ENCODE measurements around the gene ATF4. TPM values are rescaled to one million over a fixed set of nuclear protein-coding genes. Genes with fewer than 3 reads are reported as not detected.

The ATF4 gene
- total and polyA plus RNA-seq, 2 of the 13 experiments (the other 11 are each of a cell fraction or from before 2014, with no cell fraction given): 486 to 1,297 TPM

DNA sequence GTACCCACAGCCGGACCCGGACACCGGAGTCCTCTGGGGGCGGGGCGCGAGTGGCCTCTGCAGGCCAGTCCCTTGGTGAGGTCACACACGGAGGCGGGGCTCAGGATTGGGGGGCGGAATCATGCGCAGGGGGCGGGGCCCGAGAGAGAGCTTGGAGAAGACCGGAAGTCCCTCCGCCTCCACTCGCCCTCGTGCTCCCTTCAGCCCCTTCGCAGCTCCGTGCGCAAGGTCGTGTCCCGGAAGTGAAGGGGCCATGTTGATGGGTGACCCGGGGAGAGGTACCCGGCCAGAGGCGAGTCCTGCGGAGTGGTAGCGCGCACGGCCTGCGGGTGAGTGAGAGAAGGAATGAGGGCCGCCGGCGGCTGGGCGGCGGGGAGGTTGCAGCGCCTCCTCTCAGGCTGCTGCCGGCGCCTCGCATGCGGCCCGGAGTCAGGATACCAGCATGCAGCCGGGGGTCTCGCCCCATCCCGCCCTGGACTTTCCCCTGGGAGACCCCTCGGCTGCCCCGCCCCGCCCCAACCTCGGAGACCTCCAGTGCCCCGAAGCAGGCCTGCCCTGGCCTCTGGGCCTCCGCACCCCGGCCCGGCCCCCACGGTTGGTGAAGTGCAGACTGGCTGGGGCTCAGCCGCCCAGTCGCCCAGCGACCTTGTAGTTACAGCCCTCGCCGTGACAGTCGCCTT, 18.1 kb upstream of the ATF4 start, which contains the start of gene MIEF1 (continued):
- TF ChIP-seq, protein P1, sequence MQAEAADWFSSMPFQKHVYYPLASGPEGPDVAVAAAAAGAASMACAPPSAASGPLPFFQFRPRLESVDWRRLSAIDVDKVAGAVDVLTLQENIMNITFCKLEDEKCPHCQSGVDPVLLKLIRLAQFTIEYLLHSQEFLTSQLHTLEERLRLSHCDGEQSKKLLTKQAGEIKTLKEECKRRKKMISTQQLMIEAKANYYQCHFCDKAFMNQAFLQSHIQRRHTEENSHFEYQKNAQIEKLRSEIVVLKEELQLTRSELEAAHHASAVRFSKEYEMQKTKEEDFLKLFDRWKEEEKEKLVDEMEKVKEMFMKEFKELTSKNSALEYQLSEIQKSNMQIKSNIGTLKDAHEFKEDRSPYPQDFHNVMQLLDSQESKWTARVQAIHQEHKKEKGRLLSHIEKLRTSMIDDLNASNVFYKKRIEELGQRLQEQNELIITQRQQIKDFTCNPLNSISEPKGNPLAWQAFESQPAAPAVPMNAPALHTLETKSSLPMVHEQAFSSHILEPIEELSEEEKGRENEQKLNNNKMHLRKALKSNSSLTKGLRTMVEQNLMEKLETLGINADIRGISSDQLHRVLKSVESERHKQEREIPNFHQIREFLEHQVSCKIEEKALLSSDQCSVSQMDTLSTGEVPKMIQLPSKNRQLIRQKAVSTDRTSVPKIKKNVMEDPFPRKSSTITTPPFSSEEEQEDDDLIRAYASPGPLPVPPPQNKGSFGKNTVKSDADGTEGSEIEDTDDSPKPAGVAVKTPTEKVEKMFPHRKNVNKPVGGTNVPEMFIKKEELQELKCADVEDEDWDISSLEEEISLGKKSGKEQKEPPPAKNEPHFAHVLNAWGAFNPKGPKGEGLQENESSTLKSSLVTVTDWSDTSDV (CRISPR knock-in tag; IDR thresholded peaks at IDR 0.05): no peak
- peak; percentile 94 for TF ChIP-seq YY1 (IDR thresholded peaks at IDR 0.05; ENCODE audit: insufficient read depth, insufficient replicate concordance, low read depth, low read length)
- TF ChIP-seq ZNF234 (CRISPR knock-in tag; conservative IDR thresholded peaks at IDR 0.05): no peak
- TF ChIP-seq ZNF12 (CRISPR knock-in tag; IDR thresholded peaks at IDR 0.05): no peak
- no peak; the same call in 1 of the 2 replicates for TF ChIP-seq BHLHE40 (IDR thresholded peaks at IDR 0.05; ENCODE audit: low read length)
- TF ChIP-seq, protein P2, sequence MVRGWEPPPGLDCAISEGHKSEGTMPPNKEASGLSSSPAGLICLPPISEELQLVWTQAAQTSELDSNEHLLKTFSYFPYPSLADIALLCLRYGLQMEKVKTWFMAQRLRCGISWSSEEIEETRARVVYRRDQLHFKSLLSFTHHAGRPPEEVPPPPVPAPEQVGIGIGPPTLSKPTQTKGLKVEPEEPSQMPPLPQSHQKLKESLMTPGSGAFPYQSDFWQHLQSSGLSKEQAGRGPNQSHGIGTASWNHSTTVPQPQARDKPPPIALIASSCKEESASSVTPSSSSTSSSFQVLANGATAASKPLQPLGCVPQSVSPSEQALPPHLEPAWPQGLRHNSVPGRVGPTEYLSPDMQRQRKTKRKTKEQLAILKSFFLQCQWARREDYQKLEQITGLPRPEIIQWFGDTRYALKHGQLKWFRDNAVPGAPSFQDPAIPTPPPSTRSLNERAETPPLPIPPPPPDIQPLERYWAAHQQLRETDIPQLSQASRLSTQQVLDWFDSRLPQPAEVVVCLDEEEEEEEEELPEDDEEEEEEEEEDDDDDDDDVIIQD (CRISPR knock-in tag; IDR thresholded peaks at IDR 0.05; ENCODE audit: low read depth): 0 out of 2 replicates have a peak, but pooled peaks have one; percentile 42
- TF ChIP-seq, protein P3, sequence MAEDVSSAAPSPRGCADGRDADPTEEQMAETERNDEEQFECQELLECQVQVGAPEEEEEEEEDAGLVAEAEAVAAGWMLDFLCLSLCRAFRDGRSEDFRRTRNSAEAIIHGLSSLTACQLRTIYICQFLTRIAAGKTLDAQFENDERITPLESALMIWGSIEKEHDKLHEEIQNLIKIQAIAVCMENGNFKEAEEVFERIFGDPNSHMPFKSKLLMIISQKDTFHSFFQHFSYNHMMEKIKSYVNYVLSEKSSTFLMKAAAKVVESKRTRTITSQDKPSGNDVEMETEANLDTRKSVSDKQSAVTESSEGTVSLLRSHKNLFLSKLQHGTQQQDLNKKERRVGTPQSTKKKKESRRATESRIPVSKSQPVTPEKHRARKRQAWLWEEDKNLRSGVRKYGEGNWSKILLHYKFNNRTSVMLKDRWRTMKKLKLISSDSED (CRISPR knock-in tag; IDR thresholded peaks at IDR 0.05): no peak
- peak; percentile 87 for TF ChIP-seq KLF6 (CRISPR knock-in tag; IDR thresholded peaks at IDR 0.05)
- no peak for TF ChIP-seq ELF4 (CRISPR knock-in tag; IDR thresholded peaks at IDR 0.05; ENCODE audit: borderline replicate concordance)
- no peak for TF ChIP-seq MLLT10 (CRISPR knock-in tag; IDR thresholded peaks at IDR 0.05)
- 0 out of 2 replicates have a peak, but pooled peaks have one; percentile 5 for TF ChIP-seq HNF4G (IDR thresholded peaks at IDR 0.05; ENCODE audit: borderline replicate concordance, low read depth, low read length)
- no peak for TF ChIP-seq HNF4G (CRISPR knock-in tag; IDR thresholded peaks at IDR 0.05; ENCODE audit: borderline replicate concordance, low read depth)
- TF ChIP-seq, protein P4, sequence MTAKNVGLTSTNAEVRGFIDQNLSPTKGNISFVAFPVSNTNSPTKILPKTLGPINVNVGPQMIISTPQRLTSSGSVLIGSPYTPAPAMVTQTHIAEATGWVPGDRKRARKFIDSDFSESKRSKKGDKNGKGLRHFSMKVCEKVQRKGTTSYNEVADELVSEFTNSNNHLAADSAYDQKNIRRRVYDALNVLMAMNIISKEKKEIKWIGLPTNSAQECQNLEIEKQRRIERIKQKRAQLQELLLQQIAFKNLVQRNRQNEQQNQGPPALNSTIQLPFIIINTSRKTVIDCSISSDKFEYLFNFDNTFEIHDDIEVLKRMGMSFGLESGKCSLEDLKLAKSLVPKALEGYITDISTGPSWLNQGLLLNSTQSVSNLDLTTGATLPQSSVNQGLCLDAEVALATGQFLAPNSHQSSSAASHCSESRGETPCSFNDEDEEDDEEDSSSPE (CRISPR knock-in tag; IDR thresholded peaks at IDR 0.05): peak; percentile 66; the same call in 1 of the 2 replicates
- TF ChIP-seq, protein P5, sequence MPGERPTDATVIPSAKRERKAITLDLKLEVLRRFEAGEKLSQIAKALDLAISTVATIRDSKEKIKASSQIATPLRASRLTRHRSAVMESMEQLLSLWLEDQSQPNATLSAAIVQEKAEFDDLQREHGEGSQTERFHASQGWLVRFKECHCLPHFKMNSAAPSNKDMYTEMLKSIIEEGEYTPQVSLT (CRISPR knock-in tag; IDR thresholded peaks at IDR 0.05; ENCODE audit: borderline replicate concordance, low read depth): no peak
- peak; percentile 55 for TF ChIP-seq NFYB (CRISPR knock-in tag; IDR thresholded peaks at IDR 0.05)
- TF ChIP-seq ZC3H4 (CRISPR knock-in tag; IDR thresholded peaks at IDR 0.05; ENCODE audit: borderline replicate concordance): 0 out of 2 replicates have a peak, but pooled peaks have one; percentile 29
- TF ChIP-seq, protein P6, sequence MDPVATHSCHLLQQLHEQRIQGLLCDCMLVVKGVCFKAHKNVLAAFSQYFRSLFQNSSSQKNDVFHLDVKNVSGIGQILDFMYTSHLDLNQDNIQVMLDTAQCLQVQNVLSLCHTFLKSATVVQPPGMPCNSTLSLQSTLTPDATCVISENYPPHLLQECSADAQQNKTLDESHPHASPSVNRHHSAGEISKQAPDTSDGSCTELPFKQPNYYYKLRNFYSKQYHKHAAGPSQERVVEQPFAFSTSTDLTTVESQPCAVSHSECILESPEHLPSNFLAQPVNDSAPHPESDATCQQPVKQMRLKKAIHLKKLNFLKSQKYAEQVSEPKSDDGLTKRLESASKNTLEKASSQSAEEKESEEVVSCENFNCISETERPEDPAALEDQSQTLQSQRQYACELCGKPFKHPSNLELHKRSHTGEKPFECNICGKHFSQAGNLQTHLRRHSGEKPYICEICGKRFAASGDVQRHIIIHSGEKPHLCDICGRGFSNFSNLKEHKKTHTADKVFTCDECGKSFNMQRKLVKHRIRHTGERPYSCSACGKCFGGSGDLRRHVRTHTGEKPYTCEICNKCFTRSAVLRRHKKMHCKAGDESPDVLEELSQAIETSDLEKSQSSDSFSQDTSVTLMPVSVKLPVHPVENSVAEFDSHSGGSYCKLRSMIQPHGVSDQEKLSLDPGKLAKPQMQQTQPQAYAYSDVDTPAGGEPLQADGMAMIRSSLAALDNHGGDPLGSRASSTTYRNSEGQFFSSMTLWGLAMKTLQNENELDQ (CRISPR knock-in tag; IDR thresholded peaks at IDR 0.05; ENCODE audit: borderline replicate concordance): no peak
- no peak; the same call in 1 of the 2 replicates for TF ChIP-seq PPARG (CRISPR knock-in tag; conservative IDR thresholded peaks at IDR 0.05)
- no peak for TF ChIP-seq HNRNPL (IDR thresholded peaks at IDR 0.05; ENCODE audit: low read depth, low read length)
- TF ChIP-seq SNRNP70 (IDR thresholded peaks at IDR 0.05; ENCODE audit: low read depth, low read length): no peak

Data from HepG2 (cell line).